Measurements from ENCODE around the gene GMFB. TPM values are rescaled to one million over a fixed set of nuclear protein-coding genes. Genes with fewer than 3 reads are reported as not detected.

The GMFB gene
- polyA plus RNA-seq, 2 donors: 6.9 to 10.5 TPM

GRCh38 chr14:54425068-54425467 lies 63.7 kb downstream of the GMFB start:
- Histone ChIP-seq H3K27me3 (ENCODE audit: control insufficient read depth in 1 of 2, insufficient read depth in 2 of 2, low read length in 2 of 2) (no peaks in the 10 kb centered on the region), H3K27ac (ENCODE audit: low read depth in 2 of 2, low read length in 1 of 2) (no peak overlapping the region), H3K36me3 (ENCODE audit: control insufficient read depth in 2 of 2, insufficient read depth in 2 of 2, low read length in 1 of 2) (peaks cover 0 to 12% of the 10 kb centered on the region in 2 donors), H3K4me3 (ENCODE audit: low read depth in 1 of 2, low read length in 2 of 2) (no peak overlapping the region), H3K9me3 (ENCODE audit: control insufficient read depth in 2 of 2, insufficient read depth in 1 of 2, low read depth in 1 of 2, low read length in 1 of 2) (no peaks in the 10 kb centered on the region), H3K4me1 (ENCODE audit: control insufficient read depth in 2 of 2, insufficient read depth in 2 of 2, low read length in 1 of 2) (no peaks in the 10 kb centered on the region)
- 72 to 92% methylated on average over 2 of the region's 2 CpGs for WGBS, 2 donors

Other genes with a start within 250 kb of the GMFB start
- gene CDKN3, start 92.0 kb downstream of the GMFB start, polyA plus RNA-seq: 10 to 100 TPM; 17.0 to 25.5 TPM
- gene CNIH1, start 47.6 kb downstream of the GMFB start, polyA plus RNA-seq: 10 to 100 TPM; 41.6 to 91.4 TPM
- gene CGRRF1, start 20.9 kb upstream of the GMFB start, polyA plus RNA-seq: 10 to 100 TPM in 1 of 2 donors, 1 to 10 TPM in 1; 7.8 to 10.6 TPM
- gene SAMD4A, start 78.1 kb upstream of the GMFB start, polyA plus RNA-seq: 1 to 10 TPM; 1.1 to 1.7 TPM

Data from esophagus (tissue), 2 donors.